Pancreas (tissue), 10 donors: ENCODE results near the gene SUB1. TPM values are rescaled to one million over a fixed set of nuclear protein-coding genes. Genes with fewer than 3 reads are reported as not detected.
"Not testable (repeated sequence)": the region's sequence is repeated elsewhere in the genome, so short reads cannot be mapped to it uniquely, and the experiment has no call there.

ENCODE experiments used
- ATAC-seq, 4 donors: fragments of 200-7000 bp; cut with Tn5 transposase; one replicate each; pipeline versions ENCODE4 v1.8.0 to v1.9.1; 2020; ENCODE audit warnings: mild to moderate bottlenecking in 4 of 4, moderate library complexity in 4 of 4
- DNase-seq, 6 donors: peaks; one replicate each; pipeline ENCODE4 v3.0.0-alpha.2; 2020
- FAIRE-seq: peaks from 2 replicates; lab custom pipeline; 2012; peaks lifted over from hg19 to GRCh38; lab: Jason Lieb, UNC
- H3K27ac ChIP-seq, 4 donors: fragments of 200-600 bp; sonication (generic); 1 replicate in 3 of 4; 2 replicates in 1 of 4; pipeline versions ENCODE4 v1.5.0 to v1.8.0; 2020
- H3K27me3 ChIP-seq, 4 donors: fragments of 200-600 bp; one replicate each; pipeline ENCODE4 v1.8.0; 2021
- H3K36me3 ChIP-seq, 3 donors: fragments of 200-600 bp; sonication (generic) in 1 of 3; one replicate each; pipeline versions ENCODE4 v1.5.0 to v1.8.0; 2020 to 2021
- H3K4me1 ChIP-seq, 3 donors: fragments of 200-600 bp; one replicate each; pipeline ENCODE4 v1.8.0; 2021
- H3K4me3 ChIP-seq, 4 donors: fragments of 200-600 bp; sonication (generic) in 2 of 4; one replicate each; pipeline versions ENCODE4 v1.5.0 to v1.8.0; 2020 to 2021
- H3K9me3 ChIP-seq, 4 donors: fragments of 200-600 bp; one replicate each; pipeline ENCODE4 v1.8.0; 2021
- CTCF ChIP-seq, 4 donors: fragments of 200-600 bp; sonication (generic) in 3 of 4; IDR thresholded peaks; one replicate each; pipeline versions ENCODE4 v1.5.0 to v1.8.0; 2021; ENCODE audit warnings: antibody characterized with exemption in 4 of 4
- WGBS, 2 donors: extraction: QIAGEN DNeasy Blood & Tissue Kit; methylation state at CpG; one replicate each; pipeline ENCODE4 v1.1.7; 2013; 5-methylcytosine and 5-hydroxymethylcytosine counted together
- intact Hi-C, 3 donors: fragments of 100-400 bp; cut with DNase I; formaldehyde crosslinking; loops; one replicate each; pipeline versions ENCODE4 v1.11.1 to v1.14.2; 2022
- polyA plus RNA-seq, 2 donors: library from polyadenylated mRNA; stranded (reverse); fragments of 200-250 nt; gene quantifications; one replicate each; pipeline ENCODE4 v1.2.3, GENCODE V29; 2013
- total RNA-seq, 6 donors: library from RNA; stranded (reverse); fragmentation: NEBNext Ultra II Directional in 4 of 6; extraction: Animal tissue kit (Norgen Biotek cat#: 25700) in 4 of 6; gene quantifications; one replicate each; pipeline versions ENCODE4 v1.2.1 to v1.2.4, GENCODE V29; 2021 to 2023
- donor health status: healthy with polysubstance abuse.
- donor health status: DM: no; HTN: no; CAD: no; lungs with moderate emphysema.
- donor health status: DM: no; HTN: no; CAD: no.
- donor health status: control.
- donor health status: control.
- donor health status: Bipolar disorder and iron deficiency.
- donor health status: DM: yes; HTN: yes; CAD: no.
- donor health status: DM: no; HTN: no; CAD: no.
- donor health status: DM: no; HTN: no; CAD: no.
- donor health status: DM: yes; HTN: yes; CAD: no.

SUB1 gene
- 10 to 100 TPM; 42.5 to 91.7 (median 62.2) TPM for total RNA-seq
- 10 to 100 TPM; 50.7 to 87.1 TPM for polyA plus RNA-seq

GRCh38 chr5:32585446-32586275 lies at the start of gene SUB1:
Gene SUB1, plus strand, starts transcription at chr5:32585557. Its CDS starts 2,956 bp downstream, at chr5:32588513.
- intact Hi-C loops = no loop called here
- ATAC-seq = peak; percentile 93 to 97 (median 97)
- DNase-seq = peak; percentile 86 to 93 (median 92)
- TF ChIP-seq CTCF (IDR thresholded peaks at IDR 0.05) = no peak
- H3K27me3 ChIP-seq = no peaks in the 10 kb centered on the region
- H3K4me3 ChIP-seq = peak within 1 kb of the TSS; percentile 76 to 98 (median 96)
- H3K27ac ChIP-seq = peak within 1 kb of the TSS; percentile 93 to 99 (median 98)
- peaks cover 0 to 13% (median 0%) of the 10 kb centered on the region in 3 donors for H3K36me3 ChIP-seq
- H3K4me1 ChIP-seq = peaks cover 0 to 7% (median 0%) of the 10 kb centered on the region in 3 donors
- FAIRE-seq = no peak
- 1% methylated on average over 66 to 86 of the region's 89 CpGs for WGBS, 2 donors
- no peaks in the 10 kb centered on the region for H3K9me3 ChIP-seq

- no peaks in the 10 kb centered on the region for H3K27me3 ChIP-seq
- no peak for FAIRE-seq
- DNase-seq = no peak
- no peaks in the 10 kb centered on the region for H3K36me3 ChIP-seq
- H3K9me3 ChIP-seq = no peaks in the 10 kb centered on the region
- no peak overlapping the region for H3K4me3 ChIP-seq
- intact Hi-C loops = no loop called here
- TF ChIP-seq CTCF (IDR thresholded peaks at IDR 0.05) = no peak
- H3K4me1 ChIP-seq = no peaks in the 10 kb centered on the region
- 86 to 90% methylated on average over 4 of the region's 4 CpGs for WGBS, 2 donors
- no peak overlapping the region for H3K27ac ChIP-seq
- ATAC-seq = no peak
These were observed 49.1 kb upstream of the SUB1 start for GRCh38 chr5:32536246-32536645.

- not testable (repeated sequence) for H3K27ac ChIP-seq
- ATAC-seq = peak in 1 of 4 donors; percentile 56
These were observed 47.8 kb upstream of the SUB1 start for GRCh38 chr5:32537437-32538029.

GRCh38 chr5:32538031-32538547 lies 47.3 kb upstream of the SUB1 start:
- no peak for TF ChIP-seq CTCF (IDR thresholded peaks at IDR 0.05)
- H3K9me3 ChIP-seq = no peaks in the 10 kb centered on the region
- no peaks in the 10 kb centered on the region for H3K36me3 ChIP-seq
- no peaks in the 10 kb centered on the region for H3K27me3 ChIP-seq
- DNase-seq (no peak), ATAC-seq (no peak), FAIRE-seq (no peak)
- intact Hi-C loops = no loop called here
- 58 to 66% methylated on average over 7 of the region's 7 CpGs for WGBS, 2 donors
- H3K4me3 ChIP-seq = no peak overlapping the region
- H3K27ac ChIP-seq = no peak overlapping the region
- no peaks in the 10 kb centered on the region for H3K4me1 ChIP-seq

More at GRCh38 chr5:32537437-32538029, 47.8 kb upstream of the SUB1 start:
- H3K36me3 ChIP-seq, H3K4me1 ChIP-seq, H3K4me3 ChIP-seq, DNase-seq, H3K27me3 ChIP-seq, H3K9me3 ChIP-seq, intact Hi-C loops, FAIRE-seq: not testable (repeated sequence)
- WGBS, 2 donors = 71 to 80% methylated on average over 7 of the region's 7 CpGs

- Histone ChIP-seq H3K9me3 (no peaks in the 10 kb centered on the region), H3K27ac (no peak overlapping the region), H3K4me1 (no peaks in the 10 kb centered on the region), H3K36me3 (no peaks in the 10 kb centered on the region), H3K27me3 (no peaks in the 10 kb centered on the region), H3K4me3 (no peak overlapping the region)
- DNase-seq = no peak
- 64 to 75% methylated on average over 6 of the region's 6 CpGs for WGBS, 2 donors
- no peak for FAIRE-seq
- intact Hi-C loops = no loop called here
- TF ChIP-seq CTCF (IDR thresholded peaks at IDR 0.05) = no peak
- peak in 1 of 4 donors; percentile 48 for ATAC-seq
These were observed 45.1 kb upstream of the SUB1 start for GRCh38 chr5:32539981-32540845.
